ENCODE measurements around the gene EIF4EBP2. TPM values are rescaled to one million over a fixed set of nuclear protein-coding genes. Genes with fewer than 3 reads are reported as not detected.

EIF4EBP2 gene, protein sequence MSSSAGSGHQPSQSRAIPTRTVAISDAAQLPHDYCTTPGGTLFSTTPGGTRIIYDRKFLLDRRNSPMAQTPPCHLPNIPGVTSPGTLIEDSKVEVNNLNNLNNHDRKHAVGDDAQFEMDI
- total RNA-seq, result 30.9 and 61.1 TPM in 2 replicates

- peak; percentile 84 for DNase-seq (ENCODE audit: low read depth)
Observed at GRCh38 chr10:70404036-70404786, at the start of gene EIF4EBP2. EIF4EBP2 (plus strand) TSS chr10:70404145; CDS start chr10:70404402, 257 bp downstream.

- DNase-seq (ENCODE audit: low read depth), result no peak
Observed at GRCh38 chr10:70354556-70354955, 49.4 kb upstream of the EIF4EBP2 start.

- DNase-seq (ENCODE audit: low read depth), result peak; percentile 25
Observed at GRCh38 chr10:70355051-70356021, 48.6 kb upstream of the EIF4EBP2 start.

- no peak for DNase-seq (ENCODE audit: low read depth)
Observed at GRCh38 chr10:70357565-70357964, 46.4 kb upstream of the EIF4EBP2 start.

- DNase-seq (ENCODE audit: low read depth), result no peak
Observed at GRCh38 chr10:70358446-70358845, 45.5 kb upstream of the EIF4EBP2 start.

DNA sequence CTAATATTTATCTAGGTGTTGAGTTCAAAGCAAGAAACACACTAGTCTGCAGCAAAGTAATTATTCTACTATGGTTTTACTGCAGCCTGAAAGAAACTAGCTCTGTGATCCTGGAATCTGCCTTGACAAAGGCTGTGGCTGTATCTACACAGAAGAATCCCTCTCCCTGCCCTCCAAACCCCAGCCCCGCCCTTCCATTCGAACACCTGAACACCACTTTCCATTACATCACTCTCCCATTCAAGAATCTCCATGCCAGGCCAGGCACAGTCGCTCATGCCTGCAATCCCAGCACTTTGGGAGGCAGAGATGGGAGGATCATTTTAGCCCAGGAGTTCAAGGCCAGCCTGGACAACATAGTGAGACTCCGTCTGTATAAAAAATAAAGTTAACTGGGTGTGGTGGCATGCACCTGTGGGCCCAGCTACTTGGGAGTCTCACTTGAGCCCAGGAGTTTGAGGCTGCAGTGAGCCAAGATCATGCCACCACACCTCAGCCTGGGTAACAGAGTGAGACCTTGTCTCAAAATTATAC, 44.9 kb upstream of the EIF4EBP2 start:
- DNase-seq (ENCODE audit: low read depth), result no peak

DNA sequence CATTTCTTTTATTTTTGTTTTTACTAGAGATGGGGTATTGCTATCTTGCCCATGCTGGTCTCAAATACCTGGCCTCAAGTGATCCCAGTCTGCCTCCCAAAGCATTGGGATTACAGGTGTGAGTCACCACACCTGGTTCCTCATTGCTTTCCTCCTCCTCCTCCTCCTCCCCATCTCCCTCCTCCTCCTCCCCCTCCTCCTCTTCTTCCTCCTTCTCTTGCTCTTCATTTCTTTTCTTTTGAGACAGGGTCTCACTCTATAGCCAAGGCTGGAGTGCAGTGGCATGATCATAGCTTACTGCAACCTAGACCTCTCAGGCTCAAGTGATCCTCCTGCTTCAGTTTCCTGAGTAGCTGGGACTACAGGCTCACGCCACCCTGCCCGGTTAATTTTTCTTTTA, 43.7 kb upstream of the EIF4EBP2 start:
- no peak for DNase-seq (ENCODE audit: low read depth)

DNA sequence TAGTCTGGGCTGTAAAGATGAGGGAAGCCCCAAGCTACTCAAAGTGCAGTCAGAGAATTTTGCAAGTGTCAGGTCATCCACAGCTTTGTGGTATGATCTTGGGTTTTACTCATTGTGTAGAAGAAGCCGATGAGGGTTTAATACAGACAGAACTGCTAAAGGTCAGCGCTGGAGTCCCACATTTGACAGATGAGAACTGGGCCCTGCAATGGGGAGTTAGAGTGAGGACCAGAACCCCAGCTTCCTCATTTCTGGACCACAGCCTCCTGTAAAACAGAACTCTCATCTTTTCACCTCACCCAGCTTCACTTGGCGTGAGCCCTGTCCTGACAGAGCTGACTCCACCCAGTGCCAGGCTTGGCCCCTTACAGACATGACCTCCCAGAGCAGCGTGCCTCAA, 41.6 kb upstream of the EIF4EBP2 start:
- no peak for DNase-seq (ENCODE audit: low read depth)

DNA sequence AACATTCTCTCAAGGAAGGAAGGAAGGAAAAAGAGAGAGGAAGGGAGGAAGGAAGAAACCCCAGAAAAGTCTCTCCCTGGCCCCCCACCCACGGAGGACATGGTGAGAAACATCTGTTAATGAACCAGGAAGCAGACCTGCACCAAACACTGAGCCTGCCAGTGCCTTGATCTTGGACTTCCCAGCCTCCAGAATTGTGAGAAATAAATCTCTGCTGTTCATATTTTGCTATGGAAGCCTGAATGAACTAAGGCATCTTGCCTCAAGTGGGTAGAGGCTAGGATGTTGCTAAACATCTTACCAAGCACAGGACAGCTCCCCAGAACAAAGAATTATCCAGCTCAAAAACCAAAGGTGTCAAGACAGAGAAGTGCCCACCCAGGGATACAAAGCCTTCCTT, 40.7 kb upstream of the EIF4EBP2 start:
- DNase-seq (ENCODE audit: low read depth), result no peak

- peak; percentile 98 for DNase-seq (ENCODE audit: low read depth)
Observed at GRCh38 chr10:70363971-70364771, 39.8 kb upstream of the EIF4EBP2 start.

GRCh38 chr10:70364772-70365091, 39.2 kb upstream of the EIF4EBP2 start:
- no peak for DNase-seq (ENCODE audit: low read depth)

DNA sequence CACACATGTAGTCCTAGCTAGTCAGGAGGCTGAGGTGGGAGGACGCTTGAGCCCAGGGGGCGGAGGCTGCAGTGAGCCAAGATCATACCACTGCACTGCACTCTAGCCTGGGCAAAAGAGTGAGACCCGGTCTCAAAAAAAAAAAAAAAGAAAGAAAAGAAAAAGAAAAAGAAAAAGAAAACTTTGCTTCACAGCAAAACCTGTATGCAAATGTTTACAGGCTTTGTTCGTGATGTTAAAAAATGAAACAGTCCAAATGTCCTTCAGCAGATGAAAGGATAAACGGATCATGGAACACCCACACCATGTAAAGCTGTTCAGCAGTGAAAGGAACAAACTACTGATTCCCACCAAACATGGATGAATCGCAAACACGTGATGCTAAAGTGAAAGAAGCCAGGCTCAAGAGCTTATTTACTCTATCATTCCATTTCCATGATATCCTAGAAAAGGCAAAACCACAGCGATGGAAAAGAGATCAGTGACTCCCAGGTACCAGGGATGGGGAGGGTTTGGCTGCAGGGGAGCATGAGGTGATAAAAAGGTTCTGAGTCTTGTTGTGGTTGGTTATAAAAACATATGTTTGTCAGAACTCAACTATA, 36.6 kb upstream of the EIF4EBP2 start:
- peak; percentile 21 for DNase-seq (ENCODE audit: low read depth)

- no peak for DNase-seq (ENCODE audit: low read depth)
Observed at GRCh38 chr10:70368774-70369482, 35.0 kb upstream of the EIF4EBP2 start.

DNA sequence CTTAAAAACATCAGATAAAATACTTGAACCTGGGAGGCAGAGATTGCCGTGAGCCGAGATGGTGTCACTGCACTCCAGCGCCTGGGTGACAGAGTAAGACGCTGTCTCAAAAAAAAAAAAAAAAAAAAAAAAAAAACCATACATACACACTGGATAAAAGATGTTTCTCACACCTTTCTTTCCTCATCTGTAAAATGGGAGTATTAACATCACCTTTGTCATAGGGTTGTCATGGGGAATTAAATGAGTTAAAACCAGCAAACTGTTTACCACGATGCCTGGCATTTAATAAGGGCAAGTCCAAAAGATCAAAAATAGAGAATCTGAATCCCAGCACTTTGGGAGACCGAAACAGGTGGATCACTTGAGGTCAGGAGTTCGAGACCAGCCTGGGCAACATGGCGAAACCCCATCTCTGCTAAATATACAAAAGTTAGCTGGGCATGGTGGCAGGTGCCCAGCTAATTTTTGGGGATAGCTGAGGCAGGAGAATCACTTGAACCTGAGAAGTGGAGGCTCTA, 34.4 kb upstream of the EIF4EBP2 start:
- no peak for DNase-seq (ENCODE audit: low read depth)

DNA sequence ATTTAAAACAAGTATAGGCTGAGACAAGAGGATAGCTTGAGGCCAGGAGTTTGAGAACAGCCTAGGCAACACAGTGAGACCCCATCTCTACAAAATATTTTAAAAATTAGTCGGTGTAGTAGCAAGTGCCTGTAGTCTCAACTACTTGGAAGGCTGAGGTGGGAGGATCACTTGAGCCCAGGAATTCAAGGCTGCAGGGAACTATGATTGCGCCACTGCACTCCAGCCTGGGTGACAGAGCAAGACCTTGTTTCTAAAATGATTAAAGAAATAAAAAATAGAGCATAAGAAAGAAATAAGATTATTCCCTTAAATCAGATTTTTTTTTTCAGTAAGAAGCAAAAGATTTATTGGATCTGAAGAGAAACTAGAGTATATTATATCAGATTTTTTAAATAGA, 33.2 kb upstream of the EIF4EBP2 start:
- no peak for DNase-seq (ENCODE audit: low read depth)

GRCh38 chr10:70371846-70372245, 32.1 kb upstream of the EIF4EBP2 start:
- DNase-seq (ENCODE audit: low read depth), result no peak

DNA sequence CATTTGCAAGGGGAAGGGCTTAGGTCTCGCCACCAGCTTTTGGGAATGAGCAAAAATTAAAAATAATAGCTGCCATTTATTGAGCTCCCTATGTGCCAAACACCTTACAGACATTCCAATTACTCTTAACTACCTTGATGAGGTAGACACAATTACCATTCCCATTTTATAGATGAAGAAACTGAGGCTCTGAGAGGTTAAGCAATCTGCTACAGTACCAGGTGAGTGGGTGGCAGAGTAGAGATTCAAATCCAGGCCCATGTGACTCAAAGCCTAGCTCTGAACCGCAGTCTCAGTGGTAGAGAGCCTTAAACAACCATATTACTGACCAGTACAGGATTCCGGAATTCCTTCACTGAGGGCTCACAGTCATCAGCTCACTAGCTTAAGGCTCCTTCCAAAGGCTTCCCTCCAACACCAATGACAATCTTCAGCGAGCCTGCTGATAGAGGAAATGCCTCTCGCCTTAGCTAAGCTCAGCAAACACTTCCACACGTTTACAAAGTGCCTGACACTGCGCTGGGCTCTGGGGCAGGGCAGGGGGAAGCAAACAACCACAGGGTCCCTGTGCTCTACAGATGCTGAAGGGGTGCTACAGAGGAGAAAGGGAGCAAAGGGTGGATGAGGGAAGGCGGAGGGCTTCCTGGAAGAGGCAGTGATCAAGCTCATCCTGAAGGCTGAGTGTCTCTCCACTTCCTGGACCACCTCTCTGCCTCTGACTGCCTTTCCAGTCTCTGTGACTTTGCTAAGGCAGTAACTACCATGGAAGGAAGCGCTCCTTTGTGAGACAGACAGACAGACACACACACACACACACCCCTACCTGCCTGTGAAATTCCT, 28.9 kb upstream of the EIF4EBP2 start:
- DNase-seq (ENCODE audit: low read depth), result no peak

GRCh38 chr10:70376436-70377378, 27.2 kb upstream of the EIF4EBP2 start:
- peak; percentile 27 for DNase-seq (ENCODE audit: low read depth)

Data from renal cortical epithelial cell (primary cell).